MCF 10A (cell line): ENCODE measurements around the gene ZMYND10. TPM values are rescaled to one million over a fixed set of nuclear protein-coding genes. Genes with fewer than 3 reads are reported as not detected.
A peak's percentile ranks its signal among the peaks of the same experiment; 100 is the strongest.

Experiments
- BruUV-seq: library from RNA; stranded (reverse); fragments of 400-500 nt; replicated peaks from 2 replicates; lab custom pipeline; 2021; lab: Mats Ljungman, UMichigan
- CTCF ChIA-PET: fragments of 300-600 bp; sonication (Branson Sonifier 250); formaldehyde crosslinking; extraction: SDS; loops from one replicate; lab custom pipeline; 2021; ENCODE audit warnings: antibody characterized with exemption, inconsistent platforms; lab: Yijun Ruan, JAX
- POLR2A ChIA-PET: fragments of 300-600, 350-650 bp; sonication (Branson Sonifier 250); formaldehyde crosslinking; extraction: SDS; loops from one replicate; lab custom pipeline; 2020; ENCODE audit warnings: antibody characterized with exemption, inconsistent platforms; lab: Yijun Ruan, JAX
- DNase-seq: peaks from one replicate; pipeline ENCODE4 v3.0.0-alpha.2; 2018; ENCODE audit not compliant: unreplicated experiment
- H3K27ac Mint-ChIP-seq: one replicate; pipeline ENCODE4 v1.8.0; 2022; ENCODE audit warnings: mild to moderate bottlenecking, low read depth, mixed read lengths; ENCODE audit not compliant: unreplicated experiment
- H3K27me3 Mint-ChIP-seq: one replicate; pipeline ENCODE4 v1.8.0; 2022; ENCODE audit warnings: mixed read lengths; ENCODE audit not compliant: insufficient read depth, unreplicated experiment
- H3K36me3 Mint-ChIP-seq: one replicate; pipeline ENCODE4 v1.8.0; 2022; ENCODE audit warnings: mild to moderate bottlenecking, moderate library complexity, mixed read lengths; ENCODE audit not compliant: insufficient read depth, unreplicated experiment
- H3K4me1 Mint-ChIP-seq: one replicate; pipeline ENCODE4 v1.8.0; 2022; ENCODE audit warnings: mixed read lengths; ENCODE audit not compliant: insufficient read depth, unreplicated experiment
- H3K4me3 Mint-ChIP-seq: one replicate; pipeline ENCODE4 v1.8.0; 2022; ENCODE audit warnings: mild to moderate bottlenecking, moderate library complexity, mixed read lengths; ENCODE audit not compliant: unreplicated experiment
- H3K9me3 Mint-ChIP-seq: one replicate; pipeline ENCODE4 v1.8.0; 2022; ENCODE audit warnings: mixed read lengths; ENCODE audit not compliant: unreplicated experiment
- CTCF ChIP-seq: fragments of 200-600 bp; IDR thresholded peaks from one replicate; pipeline ENCODE4 v1.8.0; 2022; ENCODE audit warnings: antibody characterized with exemption, mild to moderate bottlenecking; ENCODE audit not compliant: unreplicated experiment
- intact Hi-C: fragments of 100-400 bp; cut with micrococcal nuclease; formaldehyde crosslinking; loops from 2 replicates; pipeline ENCODE4 v1.14.1; 2022
- total RNA-seq: library from RNA; stranded (reverse); gene quantifications from 2 replicates; pipeline ENCODE4 v1.2.3, GENCODE V29; 2022

Gene ZMYND10
- total RNA-seq, 1 experiment from 2014 or later: 0.68 TPM

- CTCF ChIA-PET: interaction anchor here (0.6 to 5.7 kb wide), 10 partner anchors 22 to 1085 kb away, joined by 3 to 30 read pairs (median 4); partner anchors contain the start of gene HYAL2
- Mint-ChIP-seq H3K27me3 (no peaks in the 10 kb centered on the region), H3K4me3 (peak overlapping the region; percentile 92), H3K27ac (peak overlapping the region; percentile 97), H3K36me3 (no peaks in the 10 kb centered on the region), H3K4me1 (peaks cover 7% of the 10 kb centered on the region), H3K9me3 (no peaks in the 10 kb centered on the region)
- POLR2A ChIA-PET: interaction anchor here (0.5 to 3.3 kb wide), 18 partner anchors 9 to 1753 kb away, joined by 3 to 30 read pairs (median 4); partner anchors contain the start of genes GNAI2, HEMK1, RAD54L2 and TUSC2
- intact Hi-C loops: loop anchor here (1.0 kb wide), 1 partner anchor 22 kb away; no protein-coding TSS in a partner anchor
- BruUV-seq: no TSS peak
- DNase-seq: no peak
- no peak for TF ChIP-seq CTCF
Measured at GRCh38 chr3:50299638-50299928, 45.9 kb downstream of the ZMYND10 start.

GRCh38 chr3:50298836-50299637, 46.5 kb downstream of the ZMYND10 start, which contains the start of the genes HYAL3 and NAA80:
Gene HYAL3, minus strand, starts transcription at chr3:50299405. Its CDS starts 3,803 bp downstream, at chr3:50295602.
Gene NAA80, minus strand, starts transcription at chr3:50299405. Its CDS starts 1,942 bp downstream, at chr3:50297463.
- Mint-ChIP-seq H3K9me3 (no peaks in the 10 kb centered on the region), H3K27me3 (no peaks in the 10 kb centered on the region), H3K4me1 (peaks cover 7% of the 10 kb centered on the region), H3K4me3 (peak within 1 kb of the TSS; percentile 92), H3K27ac (peak within 1 kb of the TSS; percentile 97), H3K36me3 (no peaks in the 10 kb centered on the region)
- intact Hi-C loops: loop anchor here (1.0 kb wide), 1 partner anchor 22 kb away; no protein-coding TSS in a partner anchor
- ChIA-PET CTCF (interaction anchor here (0.6 to 5.7 kb wide), 12 partner anchors 20 to 1085 kb away, joined by 3 to 30 read pairs (median 4); partner anchors contain the start of genes HYAL2 and RASSF1), POLR2A (interaction anchor here (0.6 to 3.3 kb wide), 21 partner anchors 8 to 1754 kb away, joined by 3 to 30 read pairs (median 4); partner anchors contain the start of genes CYB561D2, GNAI2, HEMK1 and NPRL2)
- DNase-seq: peak; percentile 99
- TF ChIP-seq CTCF: peak; percentile 23
- TSS peak; percentile 55 for BruUV-seq

- no peak overlapping the region for H3K27ac Mint-ChIP-seq
- intact Hi-C loops: no loop called here
- ChIA-PET POLR2A (interaction anchor here (0.6 to 3.3 kb wide), 10 partner anchors 10 to 163 kb away, joined by 3 to 30 read pairs (median 6); partner anchors contain the start of genes CYB561D2, NPRL2 and TUSC2), CTCF (interaction anchor here (0.8 to 5.7 kb wide), 6 partner anchors 21 to 72 kb away, joined by 3 to 30 read pairs (median 5); partner anchors contain the start of gene HYAL2)
- DNase-seq: no peak
- BruUV-seq: no TSS peak
- H3K4me3 Mint-ChIP-seq: peak overlapping the region; percentile 92
- H3K27me3 Mint-ChIP-seq: no peaks in the 10 kb centered on the region
- H3K4me1 Mint-ChIP-seq: peaks cover 7% of the 10 kb centered on the region
- H3K36me3 Mint-ChIP-seq: no peaks in the 10 kb centered on the region
- no peaks in the 10 kb centered on the region for H3K9me3 Mint-ChIP-seq
- TF ChIP-seq CTCF: no peak
Measured at GRCh38 chr3:50297896-50298725, 47.4 kb downstream of the ZMYND10 start.
